H9 (cell line): ENCODE data around the gene PREX1. TPM values are rescaled to one million over a fixed set of nuclear protein-coding genes. Genes with fewer than 3 reads are reported as not detected.

ENCODE experiments used
- DNase-seq: peaks from one replicate; pipeline ENCODE4 v3.0.0-alpha.2; 2017
- H2AFZ ChIP-seq: one replicate; pipeline ENCODE4 v1.6.1; 2013; ENCODE audit warnings: mild to moderate bottlenecking, low read length, control low read depth, moderate library complexity
- H2AK5ac ChIP-seq: 2 replicates; pipeline ENCODE4 v1.6.1; 2013; ENCODE audit warnings: low read length, control low read depth, mixed read lengths; ENCODE audit not compliant: insufficient read length
- H2BK120ac ChIP-seq: one replicate; pipeline ENCODE4 v1.6.1; 2013; ENCODE audit warnings: low read depth, mild to moderate bottlenecking, low read length, control low read depth, inconsistent platforms; ENCODE audit not compliant: poor library complexity, severe bottlenecking
- H2BK12ac ChIP-seq: 2 replicates; pipeline ENCODE4 v1.6.1; 2013; ENCODE audit warnings: low read length, control low read depth, mixed read lengths, low read depth; ENCODE audit not compliant: insufficient read length
- H2BK15ac ChIP-seq: 2 replicates; pipeline ENCODE4 v1.6.1; 2013; ENCODE audit warnings: low read depth, low read length, control low read depth
- H2BK20ac ChIP-seq: one replicate; pipeline ENCODE4 v1.6.1; 2013; ENCODE audit warnings: low read depth, mild to moderate bottlenecking, low read length, control low read depth, inconsistent platforms; ENCODE audit not compliant: poor library complexity, severe bottlenecking
- H2BK5ac ChIP-seq: 2 replicates; pipeline ENCODE4 v1.6.1; 2013; ENCODE audit warnings: low read length, control low read depth, mixed read lengths; ENCODE audit not compliant: insufficient read length
- H3K14ac ChIP-seq: 2 replicates; pipeline ENCODE4 v1.6.1; 2013; ENCODE audit warnings: low read length, control low read depth; ENCODE audit not compliant: insufficient read depth
- H3K18ac ChIP-seq: 2 replicates; pipeline ENCODE4 v1.6.1; 2013; ENCODE audit warnings: low read depth, mild to moderate bottlenecking, mixed read lengths, low read length, control low read depth; ENCODE audit not compliant: insufficient read length
- H3K23ac ChIP-seq: 2 replicates; pipeline ENCODE4 v1.6.1; 2013; ENCODE audit warnings: low read length, control low read depth, mixed read lengths, low read depth; ENCODE audit not compliant: insufficient read length
- H3K23me2 ChIP-seq: 2 replicates; pipeline ENCODE4 v1.6.1; 2013; ENCODE audit warnings: low read depth, mild to moderate bottlenecking, mixed read lengths, low read length, control low read depth; ENCODE audit not compliant: insufficient read length, poor library complexity, severe bottlenecking
- H3K27ac ChIP-seq: 2 replicates; pipeline ENCODE4 v1.5.1; 2013; ENCODE audit warnings: low read length, control low read depth, mixed read lengths, low read depth; ENCODE audit not compliant: insufficient read length
- H3K27me3 ChIP-seq: 2 replicates; pipeline ENCODE4 v1.6.1; 2013; ENCODE audit warnings: low read length, control low read depth, inconsistent platforms; ENCODE audit not compliant: insufficient read depth
- H3K4ac ChIP-seq: 2 replicates; pipeline ENCODE4 v1.6.1; 2013; ENCODE audit warnings: low read depth, mild to moderate bottlenecking, control low read depth, inconsistent platforms, low read length, moderate library complexity
- H3K4me1 ChIP-seq: 2 replicates; pipeline ENCODE4 v1.6.1; 2013; ENCODE audit warnings: low read length, control low read depth, inconsistent platforms; ENCODE audit not compliant: insufficient read depth
- H3K4me2 ChIP-seq: 2 replicates; pipeline ENCODE4 v1.6.1; 2013; ENCODE audit warnings: low read length, control low read depth, mixed read lengths; ENCODE audit not compliant: insufficient read length, insufficient read depth
- H3K56ac ChIP-seq: 2 replicates; pipeline ENCODE4 v1.6.1; 2013; ENCODE audit warnings: low read depth, mild to moderate bottlenecking, mixed read lengths, low read length, control low read depth; ENCODE audit not compliant: insufficient read length
- H3K79me1 ChIP-seq: 2 replicates; pipeline ENCODE4 v1.6.1; 2013; ENCODE audit warnings: low read depth, mild to moderate bottlenecking, moderate library complexity, low read length, control low read depth, inconsistent platforms; ENCODE audit not compliant: insufficient read depth, poor library complexity, severe bottlenecking
- H3K79me2 ChIP-seq: 2 replicates; pipeline ENCODE4 v1.6.1; 2013; ENCODE audit warnings: low read length, control low read depth, inconsistent platforms; ENCODE audit not compliant: insufficient read depth
- H3K9ac ChIP-seq: 2 replicates; pipeline ENCODE4 v1.6.1; 2013; ENCODE audit warnings: low read length, control low read depth, mixed read lengths; ENCODE audit not compliant: insufficient read length; ENCODE audit errors: extremely low read depth
- H3K9me3 ChIP-seq: one replicate; pipeline ENCODE4 v1.6.1; 2013; ENCODE audit warnings: low read depth, low read length, inconsistent platforms; ENCODE audit not compliant: control insufficient read depth
- H3T11ph ChIP-seq: one replicate; pipeline ENCODE4 v1.6.1; 2013; ENCODE audit warnings: mild to moderate bottlenecking, low read length, control low read depth, inconsistent platforms
- H4K20me1 ChIP-seq: one replicate; pipeline ENCODE4 v1.6.1; 2013; ENCODE audit not compliant: control insufficient read depth, insufficient read length, insufficient read depth
- H4K5ac ChIP-seq: 2 replicates; pipeline ENCODE4 v1.6.1; 2013; ENCODE audit warnings: low read depth, mild to moderate bottlenecking, mixed read lengths, low read length, control low read depth; ENCODE audit not compliant: insufficient read length
- H4K8ac ChIP-seq: replicated peaks from 2 replicates; pipeline ENCODE4 v1.6.1; 2013; ENCODE audit warnings: low read length, control low read depth, mixed read lengths, low read depth; ENCODE audit not compliant: insufficient read length
- H4K91ac ChIP-seq: 2 replicates; pipeline ENCODE4 v1.6.1; 2013; ENCODE audit warnings: low read depth, mild to moderate bottlenecking, moderate library complexity, mixed read lengths, low read length, control low read depth; ENCODE audit not compliant: insufficient read length
- H3K27ac Mint-ChIP-seq, 3 experiments: 2 replicates in 2 of 3; 3 replicates in 1 of 3; pipeline ENCODE4 v1.8.0; 2020 to 2021; ENCODE audit warnings: mixed read lengths in 3 of 3, mild to moderate bottlenecking in 1 of 3, moderate library complexity in 1 of 3
- H3K27me3 Mint-ChIP-seq: 2 replicates; pipeline ENCODE4 v1.8.0; 2021; ENCODE audit warnings: low read depth, mild to moderate bottlenecking, moderate library complexity, mixed read lengths
- H3K36me3 Mint-ChIP-seq, 3 experiments: 2 replicates in 2 of 3; 3 replicates in 1 of 3; pipeline ENCODE4 v1.8.0; 2020 to 2021; ENCODE audit warnings: low read depth in 3 of 3, mixed read lengths in 3 of 3; ENCODE audit not compliant: insufficient read depth in 1 of 3
- H3K4me1 Mint-ChIP-seq, 2 experiments: 2 replicates each; pipeline ENCODE4 v1.8.0; 2020; ENCODE audit warnings: mixed read lengths in 2 of 2
- H3K4me3 Mint-ChIP-seq, 2 experiments: 2 replicates in 1 of 2; 3 replicates in 1 of 2; pipeline ENCODE4 v1.8.0; 2020 to 2021; ENCODE audit warnings: mild to moderate bottlenecking in 2 of 2, mixed read lengths in 2 of 2, moderate library complexity in 1 of 2
- H3K9me3 Mint-ChIP-seq, 2 experiments: 2 replicates in 1 of 2; 3 replicates in 1 of 2; pipeline ENCODE4 v1.8.0; 2020; ENCODE audit warnings: mild to moderate bottlenecking in 2 of 2, mixed read lengths in 2 of 2, moderate library complexity in 1 of 2
- CTCF ChIP-seq: fragments of 200-600 bp; sonication (generic); conservative IDR thresholded peaks from 3 replicates; pipeline ENCODE4 v1.8.0; 2021; ENCODE audit warnings: antibody characterized with exemption, mild to moderate bottlenecking
- WGBS: extraction: QIAGEN DNeasy Blood & Tissue Kit; methylation state at CpG from one replicate; pipeline ENCODE4 v1.1.7; 2013; ENCODE audit warnings: missing lambda C conversion rate, low lambda C conversion rate, mixed read lengths; ENCODE audit not compliant: insufficient read length; ENCODE audit errors: extremely low coverage; 5-methylcytosine and 5-hydroxymethylcytosine counted together
- total RNA-seq: library from RNA; stranded (reverse); gene quantifications from 2 replicates; pipeline ENCODE4 v1.2.1, GENCODE V29; 2021

PREX1 gene
- total RNA-seq, 1 experiment from 2014 or later = 6.6 TPM

- Histone ChIP-seq H3K23me2 (no peaks in the 10 kb centered on the region), H3K27me3 (no peaks in the 10 kb centered on the region), H3K18ac (no peak overlapping the region), H4K5ac (no peak overlapping the region), H2BK15ac (no peak overlapping the region), H3K27ac (no peak overlapping the region), H3K4me1 (no peaks in the 10 kb centered on the region), H2AFZ (no peak overlapping the region), H3K79me1 (no peaks in the 10 kb centered on the region), H4K8ac (no peak overlapping the region), H3K56ac (no peak overlapping the region), H4K20me1 (no peaks in the 10 kb centered on the region), H3K4me2 (no peak overlapping the region), H4K91ac (no peak overlapping the region), H2BK20ac (no peak overlapping the region), H2AK5ac (no peak overlapping the region), H3K9ac (no peak overlapping the region), H3K79me2 (no peaks in the 10 kb centered on the region), H3T11ph (no peak overlapping the region), H2BK5ac (no peak overlapping the region), H3K14ac (no peak overlapping the region), H3K23ac (no peak overlapping the region), H2BK12ac (no peak overlapping the region), H3K4ac (no peak overlapping the region), H3K9me3 (no peaks in the 10 kb centered on the region), H2BK120ac (no peak overlapping the region)
- no peak for TF ChIP-seq CTCF
- no peak for DNase-seq
- H3K4me1 Mint-ChIP-seq = peaks cover 0 to 2% of the 10 kb centered on the region in 2 experiments; a peak in 1 of 4 replicates
- H3K4me3 Mint-ChIP-seq = no peak overlapping the region
- no peaks in the 10 kb centered on the region for H3K9me3 Mint-ChIP-seq
- H3K27me3 Mint-ChIP-seq = no peaks in the 10 kb centered on the region
- H3K27ac Mint-ChIP-seq = no peak overlapping the region
- peaks cover 0 to 3% (median 2%) of the 10 kb centered on the region in 3 experiments; a peak in 1 of 7 replicates for H3K36me3 Mint-ChIP-seq
- WGBS = no CpG with 5 or more reads among the region's 4 CpGs
These were observed 118.1 kb downstream of the PREX1 start for GRCh38 chr20:48709744-48710143.
